ENCODE results near the gene ZNF281.
A peak's percentile ranks its signal among the peaks of the same experiment; 100 is the strongest.
"Not testable (repeated sequence)": the region's sequence is repeated elsewhere in the genome, so short reads cannot be mapped to it uniquely, and the experiment has no call there.

ZNF281 gene

GRCh38 chr1:200364091-200364759 is 45.6 kb downstream of the ZNF281 start:
- H3K4me3 ChIP-seq (ENCODE audit: low read depth, low read length), result no peak overlapping the region
- TF ChIP-seq CTCF (IDR thresholded peaks at IDR 0.05; ENCODE audit: low read depth, low read length), result no peak
- in situ Hi-C loops (cut with HindIII; ENCODE audit: low sequenced_read_pairs), result no loop called here
- DNase-seq (ENCODE audit: low read depth, low spot score), result peak; percentile 50

GRCh38 chr1:200363264-200363933 is 46.4 kb downstream of the ZNF281 start:
- in situ Hi-C loops (cut with HindIII; ENCODE audit: low sequenced_read_pairs), result no loop called here
- H3K4me3 ChIP-seq (ENCODE audit: low read depth, low read length), result no peak overlapping the region
- no peak for TF ChIP-seq CTCF (IDR thresholded peaks at IDR 0.05; ENCODE audit: low read depth, low read length)
- DNase-seq (ENCODE audit: low read depth, low spot score), result no peak

- no peak for DNase-seq (ENCODE audit: low read depth, low spot score)
- H3K4me3 ChIP-seq (ENCODE audit: low read depth, low read length), result no peak overlapping the region
- TF ChIP-seq CTCF (IDR thresholded peaks at IDR 0.05; ENCODE audit: low read depth, low read length), result no peak
- in situ Hi-C loops (cut with HindIII; ENCODE audit: low sequenced_read_pairs), result no loop called here
These were observed 47.4 kb downstream of the ZNF281 start for GRCh38 chr1:200362421-200362820.

GRCh38 chr1:200359610-200360163 is 50.1 kb downstream of the ZNF281 start:
- no peak for DNase-seq (ENCODE audit: low read depth, low spot score)
- no peak overlapping the region for H3K4me3 ChIP-seq (ENCODE audit: low read depth, low read length)
- in situ Hi-C loops (cut with HindIII; ENCODE audit: low sequenced_read_pairs), result no loop called here
- no peak for TF ChIP-seq CTCF (IDR thresholded peaks at IDR 0.05; ENCODE audit: low read depth, low read length)

- DNase-seq (ENCODE audit: low read depth, low spot score); H3K4me3 ChIP-seq (ENCODE audit: low read depth, low read length); in situ Hi-C loops (cut with HindIII; ENCODE audit: low sequenced_read_pairs): not testable (repeated sequence)
These were observed 51.9 kb downstream of the ZNF281 start for GRCh38 chr1:200357925-200358324.

- H3K4me3 ChIP-seq (ENCODE audit: low read depth, low read length), result no peak overlapping the region
- in situ Hi-C loops (cut with HindIII; ENCODE audit: low sequenced_read_pairs), result no loop called here
- no peak for TF ChIP-seq CTCF (IDR thresholded peaks at IDR 0.05; ENCODE audit: low read depth, low read length)
- no peak for DNase-seq (ENCODE audit: low read depth, low spot score)
These were observed 54.0 kb downstream of the ZNF281 start for GRCh38 chr1:200355801-200356200.

Data from astrocyte of the spinal cord (primary cell).